Hindlimb muscle (tissue), 1 donor: ENCODE results near the gene NAPSA. TPM values are rescaled to one million over a fixed set of nuclear protein-coding genes. Genes with fewer than 3 reads are reported as not detected.
"Not testable (repeated sequence)": the region's sequence is repeated elsewhere in the genome, so short reads cannot be mapped to it uniquely, and the experiment has no call there.

Experiments
- DNase-seq: peaks from one replicate; pipeline ENCODE4 v3.0.0-alpha.2; 2013
- polyA plus RNA-seq: library from polyadenylated mRNA; unstranded; fragments of 120-200 nt; gene quantifications from one replicate; pipeline ENCODE4 v1.2.1, GENCODE V29; 2013; ENCODE audit not compliant: insufficient read length

NAPSA gene
- polyA plus RNA-seq, 1 donor, result 0.74 TPM

GRCh38 chr19:50358483-50359327 is 6.7 kb downstream of the NAPSA start:
- DNase-seq, result peak; percentile 68

GRCh38 chr19:50357178-50358100 is 8.0 kb downstream of the NAPSA start:
- DNase-seq, result peak; percentile 46

- DNase-seq, result no peak
Observed at GRCh38 chr19:50356691-50357177, 8.7 kb downstream of the NAPSA start.

GRCh38 chr19:50353487-50353880 is 12.0 kb downstream of the NAPSA start:
- not testable (repeated sequence) for DNase-seq

- DNase-seq, result no peak
Observed at GRCh38 chr19:50352242-50352641, 13.2 kb downstream of the NAPSA start.

- no peak for DNase-seq
Observed at GRCh38 chr19:50349277-50350057, 16.0 kb downstream of the NAPSA start.

GRCh38 chr19:50347089-50347581 is 18.3 kb downstream of the NAPSA start:
- not testable (repeated sequence) for DNase-seq

- DNase-seq, result no peak
Observed at GRCh38 chr19:50344661-50345318, 20.6 kb downstream of the NAPSA start.

GRCh38 chr19:50341091-50341564 is 24.3 kb downstream of the NAPSA start:
- DNase-seq, result no peak

- no peak for DNase-seq
Observed at GRCh38 chr19:50340331-50340730, 25.1 kb downstream of the NAPSA start.

GRCh38 chr19:50337031-50337430 is 28.4 kb downstream of the NAPSA start:
- not testable (repeated sequence) for DNase-seq

- no peak for DNase-seq
Observed at GRCh38 chr19:50334741-50335421, 30.6 kb downstream of the NAPSA start.

- peak; percentile 81 for DNase-seq
Observed at GRCh38 chr19:50333737-50334617, 31.5 kb downstream of the NAPSA start.

GRCh38 chr19:50333235-50333736 is 32.2 kb downstream of the NAPSA start:
- DNase-seq, result peak; percentile 71

GRCh38 chr19:50332244-50333038 is 33.0 kb downstream of the NAPSA start:
- no peak for DNase-seq

- DNase-seq, result no peak
Observed at GRCh38 chr19:50331994-50332243, 33.5 kb downstream of the NAPSA start.

GRCh38 chr19:50331221-50331993 is 34.0 kb downstream of the NAPSA start:
- no peak for DNase-seq
